Progenitor cell of endocrine pancreas (in vitro differentiated cells): ENCODE measurements around the gene KRTAP20-2. TPM values are rescaled to one million over a fixed set of nuclear protein-coding genes. Genes with fewer than 3 reads are reported as not detected.

ENCODE experiments used
- DNase-seq: peaks from one replicate; pipeline ENCODE4 v3.0.0; 2021; ENCODE audit warnings: low spot score; ENCODE audit not compliant: unreplicated experiment
- H3K27ac Mint-ChIP-seq: 2 replicates; pipeline ENCODE4 v1.8.0; 2021; ENCODE audit warnings: mild to moderate bottlenecking, moderate library complexity, mixed read lengths
- H3K27me3 Mint-ChIP-seq: 2 replicates; pipeline ENCODE4 v1.8.0; 2021; ENCODE audit warnings: mixed read lengths
- H3K36me3 Mint-ChIP-seq: 2 replicates; pipeline ENCODE4 v1.8.0; 2022; ENCODE audit warnings: mixed read lengths; ENCODE audit not compliant: insufficient read depth
- H3K4me1 Mint-ChIP-seq: 2 replicates; pipeline ENCODE4 v1.8.0; 2021; ENCODE audit warnings: low read depth, mixed read lengths
- H3K4me3 Mint-ChIP-seq: 2 replicates; pipeline ENCODE4 v1.8.0; 2021; ENCODE audit warnings: low read depth, mild to moderate bottlenecking, moderate library complexity, mixed read lengths
- H3K9me3 Mint-ChIP-seq: 2 replicates; pipeline ENCODE4 v1.8.0; 2021; ENCODE audit warnings: low read depth, mixed read lengths
- CTCF ChIP-seq: fragments of 200-600 bp; sonication (generic); IDR thresholded peaks from one replicate; pipeline ENCODE4 v1.5.0; 2021; ENCODE audit warnings: antibody characterized with exemption, mild to moderate bottlenecking; ENCODE audit not compliant: unreplicated experiment
- total RNA-seq: library from RNA; stranded (reverse); gene quantifications from 2 replicates; pipeline ENCODE4 v1.2.1, GENCODE V29; 2021

Gene KRTAP20-2
- total RNA-seq, 1 donor from 2014 or later: not detected

GRCh38 chr21:30668776-30669175, 33.8 kb downstream of the KRTAP20-2 start:
- peaks cover 39% of the 10 kb centered on the region for H3K9me3 Mint-ChIP-seq
- H3K4me1 Mint-ChIP-seq: no peaks in the 10 kb centered on the region
- no peaks in the 10 kb centered on the region for H3K27me3 Mint-ChIP-seq
- H3K36me3 Mint-ChIP-seq: no peaks in the 10 kb centered on the region
- H3K4me3 Mint-ChIP-seq: no peak overlapping the region
- TF ChIP-seq CTCF: no peak
- no peak overlapping the region for H3K27ac Mint-ChIP-seq
- no peak for DNase-seq

- TF ChIP-seq CTCF: no peak
- no peaks in the 10 kb centered on the region for H3K4me1 Mint-ChIP-seq
- H3K36me3 Mint-ChIP-seq: no peaks in the 10 kb centered on the region
- H3K9me3 Mint-ChIP-seq: peaks cover 33% of the 10 kb centered on the region
- DNase-seq: no peak
- H3K4me3 Mint-ChIP-seq: no peak overlapping the region
- no peak overlapping the region for H3K27ac Mint-ChIP-seq
- H3K27me3 Mint-ChIP-seq: no peaks in the 10 kb centered on the region
These were observed 38.1 kb downstream of the KRTAP20-2 start for GRCh38 chr21:30672985-30673650.

- no peak for TF ChIP-seq CTCF
- no peaks in the 10 kb centered on the region for H3K27me3 Mint-ChIP-seq
- DNase-seq: no peak
- no peak overlapping the region for H3K4me3 Mint-ChIP-seq
- H3K36me3 Mint-ChIP-seq: no peaks in the 10 kb centered on the region
- H3K27ac Mint-ChIP-seq: no peak overlapping the region
- H3K9me3 Mint-ChIP-seq: peaks cover 32% of the 10 kb centered on the region
- H3K4me1 Mint-ChIP-seq: no peaks in the 10 kb centered on the region
These were observed 39.3 kb downstream of the KRTAP20-2 start for GRCh38 chr21:30674312-30674711.

GRCh38 chr21:30676737-30677136, 41.7 kb downstream of the KRTAP20-2 start:
- Mint-ChIP-seq H3K36me3 (no peaks in the 10 kb centered on the region), H3K27ac (no peak overlapping the region), H3K27me3 (peaks cover 3% of the 10 kb centered on the region), H3K4me1 (no peaks in the 10 kb centered on the region), H3K9me3 (peaks cover 13% of the 10 kb centered on the region), H3K4me3 (no peak overlapping the region)
- DNase-seq: no peak
- TF ChIP-seq CTCF: no peak

- no peaks in the 10 kb centered on the region for H3K4me1 Mint-ChIP-seq
These were observed 45.6 kb downstream of the KRTAP20-2 start for GRCh38 chr21:30680586-30680985.

More at GRCh38 chr21:30680586-30680985, 45.6 kb downstream of the KRTAP20-2 start:
- DNase-seq: no peak
- H3K27me3 Mint-ChIP-seq: peaks cover 3% of the 10 kb centered on the region
- H3K9me3 Mint-ChIP-seq: peaks cover 21% of the 10 kb centered on the region
- H3K36me3 Mint-ChIP-seq: no peaks in the 10 kb centered on the region
- H3K27ac Mint-ChIP-seq: no peak overlapping the region
- no peak overlapping the region for H3K4me3 Mint-ChIP-seq
- TF ChIP-seq CTCF: no peak
